K562 (cell line): ENCODE measurements around the gene C6orf62. TPM values are rescaled to one million over a fixed set of nuclear protein-coding genes. Genes with fewer than 3 reads are reported as not detected.

Source experiments
- CXXC5 ChIP-seq: fragments of 250-450 bp; sonication (Bioruptor Pico); IDR thresholded peaks from 2 replicates; pipeline ENCODE4 v1.8.0; 2022; ENCODE audit warnings: inconsistent platforms, mild to moderate bottlenecking, moderate library complexity
- DMBX1 ChIP-seq: fragments of 250-450 bp; sonication (Bioruptor Pico); IDR thresholded peaks from 2 replicates; pipeline ENCODE4 v1.8.0; 2022; ENCODE audit warnings: inconsistent platforms, mild to moderate bottlenecking, moderate library complexity, borderline replicate concordance
- ETS2 ChIP-seq: IDR thresholded peaks from 2 replicates; pipeline ENCODE4 v1.6.1; 2016; ENCODE audit warnings: borderline replicate concordance, missing genetic modification characterization, mild to moderate bottlenecking, moderate library complexity, missing compliant biosample characterization; ENCODE audit not compliant: poor library complexity, severe bottlenecking
- GTF2A2 ChIP-seq: IDR thresholded peaks from 2 replicates; pipeline ENCODE4 v1.6.1; 2016; ENCODE audit warnings: mild to moderate bottlenecking, missing genetic modification characterization, missing compliant biosample characterization
- HLTF ChIP-seq: fragments of 450-650 bp; IDR thresholded peaks from 2 replicates; pipeline ENCODE4 v1.6.1; 2016
- KDM4B ChIP-seq, 2 experiments: fragments of 450-650 bp in 1 of 2; sonication (generic) in 1 of 2; IDR thresholded peaks; 2 replicates each; pipeline ENCODE4 v1.6.1; 2016 to 2017; ENCODE audit warnings: borderline replicate concordance in 2 of 2, antibody characterized with exemption in 1 of 2, low read depth in 1 of 2, mild to moderate bottlenecking in 1 of 2
- KLF6 ChIP-seq: fragments of 250-450 bp; sonication (Bioruptor Pico); IDR thresholded peaks from 2 replicates; pipeline ENCODE4 v1.4.0; 2020; ENCODE audit warnings: mild to moderate bottlenecking, moderate library complexity, borderline replicate concordance
- MAFF ChIP-seq: IDR thresholded peaks from 2 replicates; pipeline ENCODE4 v1.6.1; 2012; ENCODE audit warnings: low read length, improper control_type of control experiment
- MEF2D ChIP-seq: conservative IDR thresholded peaks from 2 replicates; pipeline ENCODE4 v1.6.1; 2016; ENCODE audit warnings: low read depth, missing genetic modification characterization, missing compliant biosample characterization
- NONO ChIP-seq, 2 experiments: fragments of 200-400 bp in 1 of 2; fragments of 450-650 bp in 1 of 2; formaldehyde crosslinking in 1 of 2; IDR thresholded peaks; 2 replicates each; pipeline ENCODE4 v1.6.1; 2017; ENCODE audit warnings: low read depth in 2 of 2, mild to moderate bottlenecking in 2 of 2, moderate library complexity in 2 of 2, low read length in 1 of 2
- NR2C1 ChIP-seq, 2 experiments: fragments of 450-650 bp; IDR thresholded peaks; 2 replicates each; pipeline ENCODE4 v1.6.1; 2017; ENCODE audit warnings: mild to moderate bottlenecking in 2 of 2, antibody characterized with exemption in 1 of 2, inconsistent platforms in 1 of 2, missing compliant biosample characterization in 1 of 2, missing genetic modification characterization in 1 of 2
- RBM15 ChIP-seq: fragments of 200-400 bp; formaldehyde crosslinking; IDR thresholded peaks from 2 replicates; pipeline ENCODE4 v1.6.1; 2018; ENCODE audit warnings: mild to moderate bottlenecking, low read length, moderate library complexity; ENCODE audit not compliant: insufficient read depth
- RBM22 ChIP-seq: fragments of 200-400 bp; formaldehyde crosslinking; IDR thresholded peaks from 2 replicates; pipeline ENCODE4 v1.6.1; 2018; ENCODE audit warnings: low read length, low read depth; ENCODE audit not compliant: poor library complexity, severe bottlenecking
- SRF ChIP-seq, 2 experiments: fragments of 250-450, 450-650 bp in 1 of 2; sonication (Bioruptor Pico) in 1 of 2; sonication (generic) in 1 of 2; formaldehyde crosslinking; IDR thresholded peaks; 2 replicates each; pipeline versions ENCODE4 v1.5.0 to v1.5.1; 2020 to 2022; ENCODE audit warnings: mild to moderate bottlenecking in 1 of 2, missing genetic modification reagents in 1 of 2
- TAF15 ChIP-seq: fragments of 200-400 bp; formaldehyde crosslinking; IDR thresholded peaks from 2 replicates; pipeline ENCODE4 v1.6.1; 2017; ENCODE audit warnings: mild to moderate bottlenecking, low read depth, low read length, moderate library complexity
- ZNF143 ChIP-seq: sonication (generic); formaldehyde crosslinking; IDR thresholded peaks from 2 replicates; pipeline ENCODE4 v1.9.0; 2022; ENCODE audit warnings: mild to moderate bottlenecking, missing genetic modification reagents
- ZNF316 ChIP-seq: fragments of 450-650 bp; IDR thresholded peaks from 2 replicates; pipeline ENCODE4 v1.6.1; 2016
- ZNF785 ChIP-seq: fragments of 250-450 bp; sonication (Bioruptor Pico); IDR thresholded peaks from 2 replicates; pipeline ENCODE4 v1.4.0; 2020; ENCODE audit warnings: mild to moderate bottlenecking
- polyA plus RNA-seq, 8 experiments: library from polyadenylated mRNA; depleted of rRNA in 4 of 8; stranded (reverse) in 5 of 8; unstranded in 3 of 8; fragments of >200 nt; fragmentation: Nextera tagmentation in 2 of 8; fragmentation: Illumina TruSeq in 1 of 8; extraction: Ambion mirVana in 2 of 8; extraction: Trizol in 1 of 8; gene quantifications; 2 replicates each; pipeline versions ENCODE4 v1.2.1 to v1.2.3, GENCODE V29; 2011 to 2014; ENCODE audit warnings: inconsistent platforms in 1 of 8, missing spikeins in 1 of 8
- total RNA-seq, 7 experiments: library from RNA; depleted of rRNA in 6 of 7; stranded (reverse); fragments of >200 nt in 6 of 7; fragmentation: Illumina TruSeq in 2 of 7; extraction: Trizol in 2 of 7; gene quantifications; 2 replicates each; pipeline versions ENCODE4 v1.2.1 to v1.2.3, GENCODE V29; 2011 to 2021; ENCODE audit warnings: low replicate concordance in 1 of 7
- TF ChIP-seq, protein P1 (sequence below): fragments of 450-650 bp; conservative IDR thresholded peaks from 2 replicates; pipeline ENCODE4 v1.6.1; 2016; ENCODE audit warnings: missing genetic modification characterization, low read depth, mild to moderate bottlenecking, missing compliant biosample characterization, moderate library complexity
- TF ChIP-seq, protein P2 (sequence below), 2 experiments: fragments of 450-650 bp; IDR thresholded peaks; 2 replicates each; pipeline ENCODE4 v1.6.1; 2018; ENCODE audit warnings: mild to moderate bottlenecking in 2 of 2, low read depth in 1 of 2; ENCODE audit not compliant: partially characterized antibody in 2 of 2
- TF ChIP-seq, protein P3 (sequence below): sonication (generic); formaldehyde crosslinking; IDR thresholded peaks from 2 replicates; pipeline ENCODE4 v1.8.0; 2022; ENCODE audit warnings: missing genetic modification reagents, mild to moderate bottlenecking, borderline replicate concordance

Gene C6orf62
- total and polyA plus RNA-seq, 9 of the 15 experiments (the other 6 are each of a cell fraction or from before 2014, with no cell fraction given), result 48.5 to 579 (median 111) TPM

DNA sequence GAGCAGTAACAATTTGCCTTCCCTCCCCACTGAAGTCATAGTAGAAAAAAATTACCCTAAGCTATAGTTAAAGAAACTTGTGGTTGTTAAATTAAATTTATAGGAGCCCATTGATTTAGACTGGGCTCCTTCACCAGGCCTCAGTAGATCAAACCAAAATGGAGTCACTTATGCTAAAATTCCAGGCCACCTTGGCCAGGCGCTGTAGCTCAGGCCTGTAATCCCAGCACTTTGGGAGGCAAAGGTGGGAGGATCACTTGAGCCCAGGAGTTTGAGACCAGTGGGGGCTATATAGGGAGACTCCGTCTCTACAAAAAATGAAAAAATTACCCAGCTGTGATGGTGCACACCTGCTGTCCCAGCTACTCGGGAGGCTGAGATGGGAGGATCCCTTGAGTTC lies 40.8 kb upstream of the C6orf62 start (continued):
- TF ChIP-seq KLF6 (CRISPR knock-in tag) (peak; percentile 66; the same call in 1 of the 2 replicates), GTF2A2 (tag) (peak; percentile 67; the same call in 1 of the 2 replicates), TAF15 (no peak), RBM15 (no peak), NR2C1 (IDR thresholded peaks at IDR 0.05) (no peak), NR2C1 (tag; IDR thresholded peaks at IDR 0.05) (peak; percentile 47), RBM22 (no peak), ZNF316 (no peak), ZNF143 (no peak), DMBX1 (peak; percentile 78; the same call in 1 of the 2 replicates), ZNF785 (no peak), ETS2 (tag) (no peak), MAFF (no peak), KDM4B (IDR thresholded peaks at IDR 0.05; ENCODE audit: borderline replicate concordance in 2 of 2, low read depth in 1 of 2) (no peak), NONO (IDR thresholded peaks at IDR 0.05; ENCODE audit: low read depth in 2 of 2, low read length in 1 of 2) (no peak), CXXC5 (peak; percentile 47), HLTF (no peak), SRF (CRISPR knock-in tag; IDR thresholded peaks at IDR 0.05) (no peak), MEF2D (tag) (peak; percentile 71; the same call in 1 of the 2 replicates)
- TF ChIP-seq, protein P1, sequence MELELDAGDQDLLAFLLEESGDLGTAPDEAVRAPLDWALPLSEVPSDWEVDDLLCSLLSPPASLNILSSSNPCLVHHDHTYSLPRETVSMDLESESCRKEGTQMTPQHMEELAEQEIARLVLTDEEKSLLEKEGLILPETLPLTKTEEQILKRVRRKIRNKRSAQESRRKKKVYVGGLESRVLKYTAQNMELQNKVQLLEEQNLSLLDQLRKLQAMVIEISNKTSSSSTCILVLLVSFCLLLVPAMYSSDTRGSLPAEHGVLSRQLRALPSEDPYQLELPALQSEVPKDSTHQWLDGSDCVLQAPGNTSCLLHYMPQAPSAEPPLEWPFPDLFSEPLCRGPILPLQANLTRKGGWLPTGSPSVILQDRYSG, result peak; percentile 77; the same call in 1 of the 2 replicates
- TF ChIP-seq, protein P2, sequence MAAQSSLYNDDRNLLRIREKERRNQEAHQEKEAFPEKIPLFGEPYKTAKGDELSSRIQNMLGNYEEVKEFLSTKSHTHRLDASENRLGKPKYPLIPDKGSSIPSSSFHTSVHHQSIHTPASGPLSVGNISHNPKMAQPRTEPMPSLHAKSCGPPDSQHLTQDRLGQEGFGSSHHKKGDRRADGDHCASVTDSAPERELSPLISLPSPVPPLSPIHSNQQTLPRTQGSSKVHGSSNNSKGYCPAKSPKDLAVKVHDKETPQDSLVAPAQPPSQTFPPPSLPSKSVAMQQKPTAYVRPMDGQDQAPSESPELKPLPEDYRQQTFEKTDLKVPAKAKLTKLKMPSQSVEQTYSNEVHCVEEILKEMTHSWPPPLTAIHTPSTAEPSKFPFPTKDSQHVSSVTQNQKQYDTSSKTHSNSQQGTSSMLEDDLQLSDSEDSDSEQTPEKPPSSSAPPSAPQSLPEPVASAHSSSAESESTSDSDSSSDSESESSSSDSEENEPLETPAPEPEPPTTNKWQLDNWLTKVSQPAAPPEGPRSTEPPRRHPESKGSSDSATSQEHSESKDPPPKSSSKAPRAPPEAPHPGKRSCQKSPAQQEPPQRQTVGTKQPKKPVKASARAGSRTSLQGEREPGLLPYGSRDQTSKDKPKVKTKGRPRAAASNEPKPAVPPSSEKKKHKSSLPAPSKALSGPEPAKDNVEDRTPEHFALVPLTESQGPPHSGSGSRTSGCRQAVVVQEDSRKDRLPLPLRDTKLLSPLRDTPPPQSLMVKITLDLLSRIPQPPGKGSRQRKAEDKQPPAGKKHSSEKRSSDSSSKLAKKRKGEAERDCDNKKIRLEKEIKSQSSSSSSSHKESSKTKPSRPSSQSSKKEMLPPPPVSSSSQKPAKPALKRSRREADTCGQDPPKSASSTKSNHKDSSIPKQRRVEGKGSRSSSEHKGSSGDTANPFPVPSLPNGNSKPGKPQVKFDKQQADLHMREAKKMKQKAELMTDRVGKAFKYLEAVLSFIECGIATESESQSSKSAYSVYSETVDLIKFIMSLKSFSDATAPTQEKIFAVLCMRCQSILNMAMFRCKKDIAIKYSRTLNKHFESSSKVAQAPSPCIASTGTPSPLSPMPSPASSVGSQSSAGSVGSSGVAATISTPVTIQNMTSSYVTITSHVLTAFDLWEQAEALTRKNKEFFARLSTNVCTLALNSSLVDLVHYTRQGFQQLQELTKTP (IDR thresholded peaks at IDR 0.05; ENCODE audit: low read depth in 1 of 2, partially characterized antibody in 2 of 2), result no peak
- TF ChIP-seq, protein P3, sequence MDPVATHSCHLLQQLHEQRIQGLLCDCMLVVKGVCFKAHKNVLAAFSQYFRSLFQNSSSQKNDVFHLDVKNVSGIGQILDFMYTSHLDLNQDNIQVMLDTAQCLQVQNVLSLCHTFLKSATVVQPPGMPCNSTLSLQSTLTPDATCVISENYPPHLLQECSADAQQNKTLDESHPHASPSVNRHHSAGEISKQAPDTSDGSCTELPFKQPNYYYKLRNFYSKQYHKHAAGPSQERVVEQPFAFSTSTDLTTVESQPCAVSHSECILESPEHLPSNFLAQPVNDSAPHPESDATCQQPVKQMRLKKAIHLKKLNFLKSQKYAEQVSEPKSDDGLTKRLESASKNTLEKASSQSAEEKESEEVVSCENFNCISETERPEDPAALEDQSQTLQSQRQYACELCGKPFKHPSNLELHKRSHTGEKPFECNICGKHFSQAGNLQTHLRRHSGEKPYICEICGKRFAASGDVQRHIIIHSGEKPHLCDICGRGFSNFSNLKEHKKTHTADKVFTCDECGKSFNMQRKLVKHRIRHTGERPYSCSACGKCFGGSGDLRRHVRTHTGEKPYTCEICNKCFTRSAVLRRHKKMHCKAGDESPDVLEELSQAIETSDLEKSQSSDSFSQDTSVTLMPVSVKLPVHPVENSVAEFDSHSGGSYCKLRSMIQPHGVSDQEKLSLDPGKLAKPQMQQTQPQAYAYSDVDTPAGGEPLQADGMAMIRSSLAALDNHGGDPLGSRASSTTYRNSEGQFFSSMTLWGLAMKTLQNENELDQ (CRISPR knock-in tag), result no peak
